Brain microvascular endothelial cell (primary cell): ENCODE data around the gene LDB2.

Experiments
- DNase-seq: peaks from one replicate; pipeline ENCODE4 v3.0.0-alpha.2; 2020
- H3K27ac ChIP-seq: fragments of 250-450 bp; sonication (Bioruptor Pico); 2 replicates; pipeline ENCODE4 v1.5.1; 2020; ENCODE audit warnings: mild to moderate bottlenecking, moderate library complexity
- H3K27me3 ChIP-seq: fragments of 250-450 bp; sonication (Bioruptor Pico); replicated peaks from 2 replicates; pipeline ENCODE4 v1.5.1; 2020; ENCODE audit warnings: mild to moderate bottlenecking
- H3K36me3 ChIP-seq: fragments of 250-450 bp; sonication (Bioruptor Pico); replicated peaks from 2 replicates; pipeline ENCODE4 v1.5.1; 2020; ENCODE audit warnings: mild to moderate bottlenecking
- H3K4me3 ChIP-seq: 2 replicates; pipeline ENCODE4 v1.5.1; 2011; ENCODE audit warnings: low read depth, mild to moderate bottlenecking, control low read depth, low read length, moderate library complexity
- in situ Hi-C: cut with HindIII; loops from 2 replicates; pipeline ENCODE4 v1.10.0; 2017; ENCODE audit warnings: low sequenced_read_pairs, low pct_ligation_motif_present
- TF ChIP-seq, protein P1 (sequence below): IDR thresholded peaks from 2 replicates; pipeline ENCODE4 v1.5.1; 2011; ENCODE audit warnings: low read depth, mild to moderate bottlenecking, moderate library complexity, low read length, control low read depth, inconsistent platforms; ENCODE audit errors: missing control alignments

Gene LDB2

DNA sequence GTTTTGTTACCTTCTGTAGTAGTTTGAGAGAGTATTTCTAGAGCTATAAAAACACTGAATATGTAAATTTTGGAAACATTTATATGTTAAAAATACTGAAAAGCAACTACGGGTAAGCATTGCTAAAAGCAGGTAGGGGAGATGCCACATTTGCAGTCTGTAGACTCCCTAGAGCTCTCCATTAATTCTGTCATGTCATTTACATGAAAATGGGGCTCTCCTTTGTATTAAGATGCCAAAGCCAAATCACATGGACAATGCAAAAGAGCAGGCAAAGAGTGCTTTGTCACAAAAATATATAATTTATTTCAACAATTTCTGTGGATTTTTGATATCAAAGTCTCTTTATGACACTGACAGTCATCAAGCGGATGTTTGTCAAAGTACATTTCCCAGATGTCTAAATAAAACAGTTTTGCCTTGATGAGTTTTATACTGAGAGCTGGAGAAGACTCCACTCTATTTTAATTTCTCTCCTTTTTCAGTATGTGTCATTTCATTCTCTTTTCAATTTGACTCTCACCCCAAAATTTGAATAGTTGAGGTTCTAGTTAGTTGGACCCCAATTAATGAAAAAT is 51.8 kb downstream of the LDB2 start:
- in situ Hi-C loops, result no loop called here
- TF ChIP-seq, protein P1, sequence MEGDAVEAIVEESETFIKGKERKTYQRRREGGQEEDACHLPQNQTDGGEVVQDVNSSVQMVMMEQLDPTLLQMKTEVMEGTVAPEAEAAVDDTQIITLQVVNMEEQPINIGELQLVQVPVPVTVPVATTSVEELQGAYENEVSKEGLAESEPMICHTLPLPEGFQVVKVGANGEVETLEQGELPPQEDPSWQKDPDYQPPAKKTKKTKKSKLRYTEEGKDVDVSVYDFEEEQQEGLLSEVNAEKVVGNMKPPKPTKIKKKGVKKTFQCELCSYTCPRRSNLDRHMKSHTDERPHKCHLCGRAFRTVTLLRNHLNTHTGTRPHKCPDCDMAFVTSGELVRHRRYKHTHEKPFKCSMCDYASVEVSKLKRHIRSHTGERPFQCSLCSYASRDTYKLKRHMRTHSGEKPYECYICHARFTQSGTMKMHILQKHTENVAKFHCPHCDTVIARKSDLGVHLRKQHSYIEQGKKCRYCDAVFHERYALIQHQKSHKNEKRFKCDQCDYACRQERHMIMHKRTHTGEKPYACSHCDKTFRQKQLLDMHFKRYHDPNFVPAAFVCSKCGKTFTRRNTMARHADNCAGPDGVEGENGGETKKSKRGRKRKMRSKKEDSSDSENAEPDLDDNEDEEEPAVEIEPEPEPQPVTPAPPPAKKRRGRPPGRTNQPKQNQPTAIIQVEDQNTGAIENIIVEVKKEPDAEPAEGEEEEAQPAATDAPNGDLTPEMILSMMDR, result no peak
- DNase-seq, result no peak
- no peak overlapping the region for H3K27ac ChIP-seq
- no peak overlapping the region for H3K4me3 ChIP-seq
- H3K27me3 ChIP-seq, result no peaks in the 10 kb centered on the region
- no peaks in the 10 kb centered on the region for H3K36me3 ChIP-seq

DNA sequence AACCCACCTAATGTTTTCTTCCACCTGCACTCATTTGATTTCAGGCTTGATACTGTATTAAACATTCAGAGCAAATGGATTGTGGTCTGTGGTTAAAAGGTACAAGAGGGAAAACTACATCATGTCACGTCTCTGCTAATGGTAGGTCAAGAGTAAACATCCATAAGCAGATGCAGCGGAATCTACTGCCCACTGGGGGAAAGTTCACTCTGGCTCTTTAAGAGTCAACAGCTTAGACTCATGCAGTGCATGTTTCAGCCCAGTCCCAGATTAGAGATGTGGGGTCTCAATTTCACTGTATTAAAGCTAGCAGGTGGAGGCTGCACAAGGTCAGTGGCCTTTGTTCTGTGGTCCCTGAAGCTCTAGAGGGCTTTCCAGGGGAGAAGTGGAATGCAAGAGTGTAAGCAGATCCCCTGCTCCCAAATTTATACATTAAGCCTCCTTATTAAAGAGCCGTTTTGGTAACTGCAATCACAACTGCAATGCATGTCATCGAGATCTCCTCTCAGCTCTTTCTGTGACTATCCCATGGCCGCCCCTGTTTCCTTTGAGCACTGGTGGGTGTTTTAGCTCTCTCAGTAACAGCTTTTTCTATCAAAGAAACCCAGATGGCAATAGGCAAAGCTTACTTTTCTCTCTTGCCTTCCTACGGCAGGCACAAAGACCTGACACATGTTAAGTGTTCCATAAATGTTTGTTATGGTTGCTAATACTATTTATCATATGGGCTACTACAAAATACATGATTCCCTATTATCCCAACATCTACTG is 53.4 kb downstream of the LDB2 start:
- TF ChIP-seq, protein P1, result no peak
- Histone ChIP-seq H3K27ac (no peak overlapping the region), H3K36me3 (no peaks in the 10 kb centered on the region), H3K27me3 (no peaks in the 10 kb centered on the region), H3K4me3 (no peak overlapping the region)
- in situ Hi-C loops, result no loop called here
- DNase-seq, result no peak

DNA sequence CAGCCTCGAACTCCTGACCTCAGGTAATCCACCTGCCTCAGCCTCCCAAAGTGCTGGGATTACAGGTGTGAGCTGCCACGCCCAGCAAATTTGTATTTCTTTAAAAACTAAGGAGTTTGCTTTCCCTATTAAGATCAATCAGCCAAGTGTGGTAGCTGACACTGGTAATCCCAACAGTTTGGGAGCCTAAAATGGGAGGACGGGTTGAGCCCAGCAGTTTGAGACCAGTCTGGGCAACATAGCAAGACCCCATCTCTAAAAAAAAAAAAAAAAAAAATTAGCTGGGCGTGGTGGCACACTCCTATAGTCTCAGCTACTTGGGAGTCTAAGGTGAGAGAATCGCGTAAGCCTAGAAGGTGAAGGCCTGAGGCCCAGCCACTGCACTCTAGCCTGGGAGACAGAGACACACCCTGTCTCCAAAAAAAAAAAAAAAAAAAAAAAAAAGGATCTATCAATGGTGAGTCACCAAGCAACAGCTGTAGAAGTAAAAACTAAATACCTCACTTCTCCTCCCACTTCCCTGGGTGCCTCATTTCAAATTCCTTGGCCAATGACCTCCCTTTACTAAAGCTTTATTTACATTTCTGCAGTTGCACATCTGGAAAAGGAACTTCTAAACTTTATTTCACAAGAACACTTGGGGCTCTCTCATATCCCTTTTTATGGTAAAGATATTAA is 54.5 kb downstream of the LDB2 start:
- TF ChIP-seq, protein P1, result no peak
- Histone ChIP-seq H3K4me3 (no peak overlapping the region), H3K27me3 (no peaks in the 10 kb centered on the region), H3K36me3 (no peaks in the 10 kb centered on the region), H3K27ac (no peak overlapping the region)
- DNase-seq, result peak; percentile 38
- in situ Hi-C loops, result no loop called here

GRCh38 chr4:16838226-16838875 is 60.1 kb downstream of the LDB2 start:
- no peak overlapping the region for H3K27ac ChIP-seq
- H3K4me3 ChIP-seq, result no peak overlapping the region
- TF ChIP-seq, protein P1, result no peak
- in situ Hi-C loops, result no loop called here
- H3K36me3 ChIP-seq, result no peaks in the 10 kb centered on the region
- no peak for DNase-seq
- no peaks in the 10 kb centered on the region for H3K27me3 ChIP-seq

GRCh38 chr4:16837475-16837874 is 61.0 kb downstream of the LDB2 start:
- in situ Hi-C loops, result no loop called here
- no peak for DNase-seq
- H3K36me3 ChIP-seq, result no peaks in the 10 kb centered on the region
- TF ChIP-seq, protein P1, result no peak
- no peaks in the 10 kb centered on the region for H3K27me3 ChIP-seq
- H3K27ac ChIP-seq, result no peak overlapping the region
- H3K4me3 ChIP-seq, result no peak overlapping the region
